H9 (cell line): ENCODE data around the gene PHLDA3. TPM values are rescaled to one million over a fixed set of nuclear protein-coding genes. Genes with fewer than 3 reads are reported as not detected.

ENCODE experiments used
- DNase-seq: peaks from one replicate; pipeline ENCODE4 v3.0.0-alpha.2; 2017
- H2AFZ ChIP-seq: one replicate; pipeline ENCODE4 v1.6.1; 2013; ENCODE audit warnings: mild to moderate bottlenecking, low read length, control low read depth, moderate library complexity
- H2AK5ac ChIP-seq: 2 replicates; pipeline ENCODE4 v1.6.1; 2013; ENCODE audit warnings: low read length, control low read depth, mixed read lengths; ENCODE audit not compliant: insufficient read length
- H2BK120ac ChIP-seq: one replicate; pipeline ENCODE4 v1.6.1; 2013; ENCODE audit warnings: low read depth, mild to moderate bottlenecking, low read length, control low read depth, inconsistent platforms; ENCODE audit not compliant: poor library complexity, severe bottlenecking
- H2BK12ac ChIP-seq: 2 replicates; pipeline ENCODE4 v1.6.1; 2013; ENCODE audit warnings: low read length, control low read depth, mixed read lengths, low read depth; ENCODE audit not compliant: insufficient read length
- H2BK15ac ChIP-seq: 2 replicates; pipeline ENCODE4 v1.6.1; 2013; ENCODE audit warnings: low read depth, low read length, control low read depth
- H2BK20ac ChIP-seq: one replicate; pipeline ENCODE4 v1.6.1; 2013; ENCODE audit warnings: low read depth, mild to moderate bottlenecking, low read length, control low read depth, inconsistent platforms; ENCODE audit not compliant: poor library complexity, severe bottlenecking
- H2BK5ac ChIP-seq: 2 replicates; pipeline ENCODE4 v1.6.1; 2013; ENCODE audit warnings: low read length, control low read depth, mixed read lengths; ENCODE audit not compliant: insufficient read length
- H3K14ac ChIP-seq: 2 replicates; pipeline ENCODE4 v1.6.1; 2013; ENCODE audit warnings: low read length, control low read depth; ENCODE audit not compliant: insufficient read depth
- H3K18ac ChIP-seq: 2 replicates; pipeline ENCODE4 v1.6.1; 2013; ENCODE audit warnings: low read depth, mild to moderate bottlenecking, mixed read lengths, low read length, control low read depth; ENCODE audit not compliant: insufficient read length
- H3K23ac ChIP-seq: 2 replicates; pipeline ENCODE4 v1.6.1; 2013; ENCODE audit warnings: low read length, control low read depth, mixed read lengths, low read depth; ENCODE audit not compliant: insufficient read length
- H3K23me2 ChIP-seq: 2 replicates; pipeline ENCODE4 v1.6.1; 2013; ENCODE audit warnings: low read depth, mild to moderate bottlenecking, mixed read lengths, low read length, control low read depth; ENCODE audit not compliant: insufficient read length, poor library complexity, severe bottlenecking
- H3K27ac ChIP-seq: 2 replicates; pipeline ENCODE4 v1.5.1; 2013; ENCODE audit warnings: low read length, control low read depth, mixed read lengths, low read depth; ENCODE audit not compliant: insufficient read length
- H3K27me3 ChIP-seq: 2 replicates; pipeline ENCODE4 v1.6.1; 2013; ENCODE audit warnings: low read length, control low read depth, inconsistent platforms; ENCODE audit not compliant: insufficient read depth
- H3K4ac ChIP-seq: 2 replicates; pipeline ENCODE4 v1.6.1; 2013; ENCODE audit warnings: low read depth, mild to moderate bottlenecking, control low read depth, inconsistent platforms, low read length, moderate library complexity
- H3K4me1 ChIP-seq: 2 replicates; pipeline ENCODE4 v1.6.1; 2013; ENCODE audit warnings: low read length, control low read depth, inconsistent platforms; ENCODE audit not compliant: insufficient read depth
- H3K4me2 ChIP-seq: 2 replicates; pipeline ENCODE4 v1.6.1; 2013; ENCODE audit warnings: low read length, control low read depth, mixed read lengths; ENCODE audit not compliant: insufficient read length, insufficient read depth
- H3K56ac ChIP-seq: 2 replicates; pipeline ENCODE4 v1.6.1; 2013; ENCODE audit warnings: low read depth, mild to moderate bottlenecking, mixed read lengths, low read length, control low read depth; ENCODE audit not compliant: insufficient read length
- H3K79me1 ChIP-seq: 2 replicates; pipeline ENCODE4 v1.6.1; 2013; ENCODE audit warnings: low read depth, mild to moderate bottlenecking, moderate library complexity, low read length, control low read depth, inconsistent platforms; ENCODE audit not compliant: insufficient read depth, poor library complexity, severe bottlenecking
- H3K79me2 ChIP-seq: 2 replicates; pipeline ENCODE4 v1.6.1; 2013; ENCODE audit warnings: low read length, control low read depth, inconsistent platforms; ENCODE audit not compliant: insufficient read depth
- H3K9ac ChIP-seq: 2 replicates; pipeline ENCODE4 v1.6.1; 2013; ENCODE audit warnings: low read length, control low read depth, mixed read lengths; ENCODE audit not compliant: insufficient read length; ENCODE audit errors: extremely low read depth
- H3K9me3 ChIP-seq: one replicate; pipeline ENCODE4 v1.6.1; 2013; ENCODE audit warnings: low read depth, low read length, inconsistent platforms; ENCODE audit not compliant: control insufficient read depth
- H3T11ph ChIP-seq: one replicate; pipeline ENCODE4 v1.6.1; 2013; ENCODE audit warnings: mild to moderate bottlenecking, low read length, control low read depth, inconsistent platforms
- H4K20me1 ChIP-seq: one replicate; pipeline ENCODE4 v1.6.1; 2013; ENCODE audit not compliant: control insufficient read depth, insufficient read length, insufficient read depth
- H4K5ac ChIP-seq: 2 replicates; pipeline ENCODE4 v1.6.1; 2013; ENCODE audit warnings: low read depth, mild to moderate bottlenecking, mixed read lengths, low read length, control low read depth; ENCODE audit not compliant: insufficient read length
- H4K8ac ChIP-seq: replicated peaks from 2 replicates; pipeline ENCODE4 v1.6.1; 2013; ENCODE audit warnings: low read length, control low read depth, mixed read lengths, low read depth; ENCODE audit not compliant: insufficient read length
- H4K91ac ChIP-seq: 2 replicates; pipeline ENCODE4 v1.6.1; 2013; ENCODE audit warnings: low read depth, mild to moderate bottlenecking, moderate library complexity, mixed read lengths, low read length, control low read depth; ENCODE audit not compliant: insufficient read length
- H3K27ac Mint-ChIP-seq, 3 experiments: 2 replicates in 2 of 3; 3 replicates in 1 of 3; pipeline ENCODE4 v1.8.0; 2020 to 2021; ENCODE audit warnings: mixed read lengths in 3 of 3, mild to moderate bottlenecking in 1 of 3, moderate library complexity in 1 of 3
- H3K27me3 Mint-ChIP-seq: 2 replicates; pipeline ENCODE4 v1.8.0; 2021; ENCODE audit warnings: low read depth, mild to moderate bottlenecking, moderate library complexity, mixed read lengths
- H3K36me3 Mint-ChIP-seq, 3 experiments: 2 replicates in 2 of 3; 3 replicates in 1 of 3; pipeline ENCODE4 v1.8.0; 2020 to 2021; ENCODE audit warnings: low read depth in 3 of 3, mixed read lengths in 3 of 3; ENCODE audit not compliant: insufficient read depth in 1 of 3
- H3K4me1 Mint-ChIP-seq, 2 experiments: 2 replicates each; pipeline ENCODE4 v1.8.0; 2020; ENCODE audit warnings: mixed read lengths in 2 of 2
- H3K4me3 Mint-ChIP-seq, 2 experiments: 2 replicates in 1 of 2; 3 replicates in 1 of 2; pipeline ENCODE4 v1.8.0; 2020 to 2021; ENCODE audit warnings: mild to moderate bottlenecking in 2 of 2, mixed read lengths in 2 of 2, moderate library complexity in 1 of 2
- H3K9me3 Mint-ChIP-seq, 2 experiments: 2 replicates in 1 of 2; 3 replicates in 1 of 2; pipeline ENCODE4 v1.8.0; 2020; ENCODE audit warnings: mild to moderate bottlenecking in 2 of 2, mixed read lengths in 2 of 2, moderate library complexity in 1 of 2
- CTCF ChIP-seq: fragments of 200-600 bp; sonication (generic); conservative IDR thresholded peaks from 3 replicates; pipeline ENCODE4 v1.8.0; 2021; ENCODE audit warnings: antibody characterized with exemption, mild to moderate bottlenecking
- WGBS: extraction: QIAGEN DNeasy Blood & Tissue Kit; methylation state at CpG from one replicate; pipeline ENCODE4 v1.1.7; 2013; ENCODE audit warnings: missing lambda C conversion rate, low lambda C conversion rate, mixed read lengths; ENCODE audit not compliant: insufficient read length; ENCODE audit errors: extremely low coverage; 5-methylcytosine and 5-hydroxymethylcytosine counted together
- total RNA-seq: library from RNA; stranded (reverse); gene quantifications from 2 replicates; pipeline ENCODE4 v1.2.1, GENCODE V29; 2021

Gene PHLDA3
- total RNA-seq, 1 experiment from 2014 or later: 53.9 TPM

DNA sequence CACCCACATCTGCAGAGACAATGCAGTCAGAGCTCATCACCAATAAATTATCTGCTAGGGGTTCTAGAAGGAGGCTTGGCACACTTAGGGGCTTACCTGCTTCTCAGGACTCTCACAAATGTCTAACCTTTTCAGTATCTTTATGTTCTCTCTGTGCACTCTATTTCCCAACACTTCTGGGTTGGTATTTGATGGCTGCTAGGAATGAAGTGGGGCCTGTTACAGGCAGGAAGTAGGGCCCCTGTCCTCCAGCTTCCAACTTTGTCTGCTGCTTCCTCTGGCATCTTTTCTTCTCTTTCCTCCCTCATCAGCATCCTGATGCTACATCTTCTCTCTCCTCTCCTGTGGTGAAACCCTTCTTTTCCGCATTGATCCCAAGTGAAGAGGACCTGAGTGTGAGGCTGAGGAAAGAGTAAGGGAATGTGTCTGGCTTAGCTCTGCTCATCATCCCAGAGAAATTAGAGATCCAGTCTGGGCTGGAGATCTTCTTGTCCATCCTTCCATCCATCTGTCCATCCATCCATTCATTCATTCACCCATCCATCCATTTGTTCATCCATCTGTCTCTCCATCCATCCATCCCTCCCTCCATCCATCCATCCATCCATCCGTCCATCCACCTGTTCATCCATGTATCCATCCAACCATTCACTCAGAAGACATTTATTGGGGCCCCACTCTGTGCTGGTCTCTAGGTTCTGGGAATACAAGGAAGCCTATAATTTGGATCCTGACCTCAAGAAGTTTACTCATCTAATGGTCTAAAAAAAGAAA, 40.8 kb upstream of the PHLDA3 start:
- Histone ChIP-seq H2BK20ac (no peak overlapping the region), H3K9ac (no peak overlapping the region), H3K4me1 (no peaks in the 10 kb centered on the region; the same call in 1 of the 2 replicates), H2BK120ac (no peak overlapping the region), H3K56ac (no peak overlapping the region), H2BK12ac (no peak overlapping the region), H3K23ac (no peak overlapping the region), H2BK5ac (no peak overlapping the region), H3K4ac (no peak overlapping the region), H3K14ac (no peak overlapping the region), H4K8ac (no peak overlapping the region), H4K5ac (no peak overlapping the region), H2BK15ac (no peak overlapping the region), H3K18ac (no peak overlapping the region), H3K27ac (no peak overlapping the region), H3K9me3 (no peaks in the 10 kb centered on the region), H3K4me2 (no peak overlapping the region), H3T11ph (no peak overlapping the region), H2AFZ (no peak overlapping the region), H3K79me2 (no peaks in the 10 kb centered on the region), H2AK5ac (no peak overlapping the region), H3K23me2 (peaks cover 8% of the 10 kb centered on the region), H4K91ac (no peak overlapping the region), H4K20me1 (no peaks in the 10 kb centered on the region), H3K27me3 (peaks cover 4% of the 10 kb centered on the region; the same call in 1 of the 2 replicates), H3K79me1 (no peaks in the 10 kb centered on the region)
- Mint-ChIP-seq H3K4me1 (peaks cover 25 to 26% of the 10 kb centered on the region in 2 experiments), H3K27me3 (peaks cover 2% of the 10 kb centered on the region; the same call in 1 of the 2 replicates), H3K36me3 (no peaks in the 10 kb centered on the region), H3K4me3 (no peak overlapping the region), H3K27ac (no peak overlapping the region), H3K9me3 (no peaks in the 10 kb centered on the region)
- no peak for DNase-seq
- TF ChIP-seq CTCF: no peak
- no CpG with 5 or more reads among the region's 2 CpGs for WGBS
